ENCODE measurements around the gene USP36.

Gene USP36

GRCh38 chr17:78787444-78787843 lies 53.2 kb downstream of the USP36 start:
- TF ChIP-seq NFIC (IDR thresholded peaks at IDR 0.05) (no peak), REST (IDR thresholded peaks at IDR 0.05; ENCODE audit: low read depth) (no peak), EP300 (IDR thresholded peaks at IDR 0.05; ENCODE audit: borderline replicate concordance) (no peak), MAX (IDR thresholded peaks at IDR 0.05) (no peak), YY1 (IDR thresholded peaks at IDR 0.05; ENCODE audit: low read depth) (no peak), TCF12 (IDR thresholded peaks at IDR 0.05; ENCODE audit: low read depth) (no peak), USF1 (IDR thresholded peaks at IDR 0.05) (no peak), ZBTB7A (IDR thresholded peaks at IDR 0.05; ENCODE audit: low read depth) (no peak)

GRCh38 chr17:78785663-78786057 lies 55.0 kb downstream of the USP36 start:
- TF ChIP-seq CREB1 (IDR thresholded peaks at IDR 0.05; ENCODE audit: low read depth) (no peak), ZBTB7A (IDR thresholded peaks at IDR 0.05; ENCODE audit: low read depth) (no peak), EP300 (IDR thresholded peaks at IDR 0.05; ENCODE audit: borderline replicate concordance) (no peak), USF1 (IDR thresholded peaks at IDR 0.05) (no peak), YY1 (IDR thresholded peaks at IDR 0.05; ENCODE audit: low read depth) (no peak), TAF1 (IDR thresholded peaks at IDR 0.05; ENCODE audit: low read depth) (no peak), CEBPB (IDR thresholded peaks at IDR 0.05) (no peak), NFIC (IDR thresholded peaks at IDR 0.05) (no peak), EGR1 (IDR thresholded peaks at IDR 0.05) (no peak), TEAD4 (IDR thresholded peaks at IDR 0.05) (no peak)

GRCh38 chr17:78785011-78785662 lies 55.5 kb downstream of the USP36 start:
- TF ChIP-seq YY1 (IDR thresholded peaks at IDR 0.05; ENCODE audit: low read depth) (no peak), CREB1 (IDR thresholded peaks at IDR 0.05; ENCODE audit: low read depth) (no peak), EP300 (IDR thresholded peaks at IDR 0.05; ENCODE audit: borderline replicate concordance) (no peak), CEBPB (IDR thresholded peaks at IDR 0.05) (no peak), TCF12 (IDR thresholded peaks at IDR 0.05; ENCODE audit: low read depth) (no peak), ZBTB7A (IDR thresholded peaks at IDR 0.05; ENCODE audit: low read depth) (no peak), FOXM1 (IDR thresholded peaks at IDR 0.05; ENCODE audit: borderline replicate concordance, low read depth) (no peak), EGR1 (IDR thresholded peaks at IDR 0.05) (no peak)

GRCh38 chr17:78784352-78784751 lies 56.3 kb downstream of the USP36 start:
- TF ChIP-seq TCF12 (IDR thresholded peaks at IDR 0.05; ENCODE audit: low read depth) (no peak), CEBPB (IDR thresholded peaks at IDR 0.05) (no peak), EGR1 (IDR thresholded peaks at IDR 0.05) (no peak), NFIC (IDR thresholded peaks at IDR 0.05) (no peak), EP300 (IDR thresholded peaks at IDR 0.05; ENCODE audit: borderline replicate concordance) (no peak)

GRCh38 chr17:78783711-78784324 lies 56.8 kb downstream of the USP36 start:
- TF ChIP-seq FOXM1 (IDR thresholded peaks at IDR 0.05; ENCODE audit: borderline replicate concordance, low read depth), result no peak
- TF ChIP-seq MAX (IDR thresholded peaks at IDR 0.05), result no peak
- no peak for TF ChIP-seq ZBTB7A (IDR thresholded peaks at IDR 0.05; ENCODE audit: low read depth)
- TF ChIP-seq NFIC (IDR thresholded peaks at IDR 0.05), result no peak
- TF ChIP-seq TAF1 (IDR thresholded peaks at IDR 0.05; ENCODE audit: low read depth), result no peak
- no peak for TF ChIP-seq EP300 (IDR thresholded peaks at IDR 0.05; ENCODE audit: borderline replicate concordance)
- no peak for TF ChIP-seq RAD21 (IDR thresholded peaks at IDR 0.05; ENCODE audit: low read depth)
- TF ChIP-seq REST (IDR thresholded peaks at IDR 0.05; ENCODE audit: low read depth), result no peak
- TF ChIP-seq EGR1 (IDR thresholded peaks at IDR 0.05), result no peak
- TF ChIP-seq YY1 (IDR thresholded peaks at IDR 0.05; ENCODE audit: low read depth), result no peak
- no peak for TF ChIP-seq USF1 (IDR thresholded peaks at IDR 0.05)

Data from Ishikawa (cell line).